ENCODE data around the gene ZNF382.

GRCh38 chr19:36638862-36639510 lies 33.9 kb downstream of the ZNF382 start:
- TF ChIP-seq MAX (IDR thresholded peaks at IDR 0.05; ENCODE audit: low read depth, low read length) (no peak), POLR2A (IDR thresholded peaks at IDR 0.05; ENCODE audit: extremely low read depth, insufficient read length) (no peak)
